ENCODE data around the gene DRAM2.

DNA sequence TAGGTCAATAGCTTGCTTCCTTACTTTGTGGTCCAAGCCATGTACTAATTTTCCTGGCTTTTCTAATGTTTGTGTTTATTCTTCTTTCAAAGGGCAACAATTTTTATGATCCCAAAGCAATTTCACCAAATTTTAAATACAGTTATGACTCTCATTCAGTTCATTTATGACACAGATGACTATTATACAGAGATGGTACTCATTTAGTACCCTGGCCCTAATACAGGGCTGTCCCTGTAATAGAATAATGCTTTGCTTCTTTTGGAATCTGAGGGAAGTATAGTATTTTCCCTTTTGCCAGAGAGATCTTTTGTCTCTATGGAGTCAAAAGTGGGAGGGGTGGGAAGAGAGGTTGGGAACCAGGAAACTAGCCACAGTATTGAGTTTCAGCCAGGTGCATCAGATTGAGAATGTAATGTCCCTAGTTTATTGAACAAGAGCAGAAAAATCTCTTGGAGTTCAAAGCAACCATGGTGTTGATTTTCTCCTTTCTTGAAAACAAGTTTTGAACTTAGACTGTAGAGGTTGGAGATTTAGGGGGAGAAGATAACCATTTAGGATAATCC is 40.2 kb upstream of the DRAM2 start:
- no peak for TF ChIP-seq CTCF (IDR thresholded peaks at IDR 0.05; ENCODE audit: low read depth, low read length, poor library complexity, severe bottlenecking)
- no peak for TF ChIP-seq EZH2phosphoT487 (IDR thresholded peaks at IDR 0.05; ENCODE audit: borderline replicate concordance, low read length)
